ENCODE measurements around the gene LAMA2.

DNA sequence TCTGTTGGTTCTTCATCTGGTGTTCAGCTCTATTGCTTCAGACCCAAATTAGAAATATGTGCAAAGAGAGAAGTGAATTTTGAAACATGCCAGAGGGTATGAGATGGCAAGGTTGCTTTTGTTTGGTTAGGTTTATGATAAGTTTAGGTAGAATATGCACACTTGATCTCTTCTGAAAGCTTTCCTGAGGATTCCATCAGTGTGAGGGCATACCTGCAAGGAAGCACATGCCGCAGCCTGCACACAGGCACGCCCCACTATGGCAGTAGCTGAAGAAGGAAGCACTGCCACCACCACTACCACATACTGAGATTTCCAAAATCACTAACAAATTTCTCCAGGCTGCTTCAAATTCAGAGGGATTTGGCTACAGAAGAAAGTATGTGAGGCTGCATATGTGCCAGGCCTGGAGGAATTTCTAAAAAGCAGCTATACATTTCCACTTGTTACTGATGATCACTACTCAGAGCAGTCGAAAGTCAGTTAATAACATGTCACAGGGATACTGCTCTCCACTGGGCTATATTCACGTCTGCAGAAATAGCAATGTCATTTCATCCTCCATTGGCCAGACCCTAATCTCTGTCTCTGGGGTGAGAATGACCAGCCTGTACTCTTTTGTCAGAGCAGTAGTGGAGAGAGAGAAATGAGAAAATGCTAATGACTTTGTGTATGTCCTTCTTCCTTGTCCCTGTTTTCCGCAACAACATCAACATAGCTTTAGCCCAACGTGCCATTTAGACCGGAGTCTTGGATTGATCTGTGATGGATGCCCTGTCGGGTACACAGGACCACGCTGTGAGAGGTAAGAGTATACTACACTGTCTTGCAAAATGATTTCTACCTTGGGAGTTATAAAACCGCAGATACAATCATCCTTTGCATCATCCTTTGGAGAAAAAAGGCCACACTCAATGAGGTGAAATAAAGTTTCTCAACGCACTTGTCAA, 396.7 kb downstream of the LAMA2 start:
- TF ChIP-seq, protein P1, sequence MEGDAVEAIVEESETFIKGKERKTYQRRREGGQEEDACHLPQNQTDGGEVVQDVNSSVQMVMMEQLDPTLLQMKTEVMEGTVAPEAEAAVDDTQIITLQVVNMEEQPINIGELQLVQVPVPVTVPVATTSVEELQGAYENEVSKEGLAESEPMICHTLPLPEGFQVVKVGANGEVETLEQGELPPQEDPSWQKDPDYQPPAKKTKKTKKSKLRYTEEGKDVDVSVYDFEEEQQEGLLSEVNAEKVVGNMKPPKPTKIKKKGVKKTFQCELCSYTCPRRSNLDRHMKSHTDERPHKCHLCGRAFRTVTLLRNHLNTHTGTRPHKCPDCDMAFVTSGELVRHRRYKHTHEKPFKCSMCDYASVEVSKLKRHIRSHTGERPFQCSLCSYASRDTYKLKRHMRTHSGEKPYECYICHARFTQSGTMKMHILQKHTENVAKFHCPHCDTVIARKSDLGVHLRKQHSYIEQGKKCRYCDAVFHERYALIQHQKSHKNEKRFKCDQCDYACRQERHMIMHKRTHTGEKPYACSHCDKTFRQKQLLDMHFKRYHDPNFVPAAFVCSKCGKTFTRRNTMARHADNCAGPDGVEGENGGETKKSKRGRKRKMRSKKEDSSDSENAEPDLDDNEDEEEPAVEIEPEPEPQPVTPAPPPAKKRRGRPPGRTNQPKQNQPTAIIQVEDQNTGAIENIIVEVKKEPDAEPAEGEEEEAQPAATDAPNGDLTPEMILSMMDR (conservative IDR thresholded peaks at IDR 0.05; ENCODE audit: low read length), result no peak
- TF ChIP-seq EZH2phosphoT487 (IDR thresholded peaks at IDR 0.05; ENCODE audit: borderline replicate concordance), result no peak
